ENCODE results near the gene TSR1.

DNA sequence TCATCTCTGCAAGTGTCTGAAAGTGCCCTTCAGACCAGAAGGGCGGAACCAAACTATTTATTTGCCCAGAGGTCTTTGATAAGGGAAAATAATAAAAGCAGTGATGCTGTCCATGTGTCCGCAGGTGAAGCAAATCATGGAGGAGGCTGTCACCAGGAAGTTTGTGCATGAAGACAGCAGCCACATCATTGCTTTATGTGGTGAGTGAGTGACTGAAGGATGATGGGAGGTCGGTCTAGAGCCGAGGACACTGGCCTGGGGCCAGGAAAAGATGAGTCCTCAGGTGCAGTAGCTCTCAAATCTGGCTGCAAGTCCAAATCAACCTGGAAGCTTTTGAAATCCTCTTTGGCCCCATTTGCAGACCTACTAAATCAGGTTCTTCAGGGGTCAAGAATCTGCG lies 7.2 kb upstream of the TSR1 start:
- TF ChIP-seq REST (IDR thresholded peaks at IDR 0.05; ENCODE audit: insufficient read depth in 1 of 2, low read depth in 2 of 2, low read length in 1 of 2) (no peak), SIN3A (IDR thresholded peaks at IDR 0.05; ENCODE audit: borderline replicate concordance, insufficient read depth, low read depth, low read length) (no peak), CTCF (IDR thresholded peaks at IDR 0.05) (no peak), POLR2AphosphoS5 (IDR thresholded peaks at IDR 0.05; ENCODE audit: low read depth, low read length) (no peak), TCF7L2 (IDR thresholded peaks at IDR 0.05; ENCODE audit: low read depth, low read length) (no peak)
